ENCODE results near the gene PPP1R27.

DNA sequence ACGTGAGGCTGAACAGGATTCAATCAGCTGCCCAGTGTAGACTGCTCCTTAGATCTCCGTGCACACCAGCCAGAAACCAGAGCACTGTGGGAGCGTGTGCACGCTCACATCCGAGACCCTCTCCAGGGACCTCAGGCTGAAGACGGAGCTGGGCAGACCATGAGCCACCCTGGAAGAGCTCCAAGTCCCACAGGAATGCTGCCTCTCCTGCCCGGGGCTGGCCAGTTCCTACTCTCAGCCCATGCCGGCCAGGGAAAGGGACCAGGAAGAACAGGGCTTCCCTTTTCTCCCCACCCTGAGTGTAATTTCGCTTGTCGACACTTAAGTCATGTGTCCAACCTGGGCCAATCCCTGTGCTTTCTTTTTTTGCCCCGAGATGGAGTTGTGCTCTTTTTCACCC is 49.7 kb upstream of the PPP1R27 start:
- TF ChIP-seq POLR2A (IDR thresholded peaks at IDR 0.05): no peak
- no peak for TF ChIP-seq CTCF (IDR thresholded peaks at IDR 0.05)

Measured in tibial nerve (tissue), 3 donors.